KMS-11 (cell line): ENCODE measurements around the gene PPP2R5D.

Experiments used
- H2AFZ ChIP-seq: fragments of 200-600 bp; sonication (generic); 2 replicates; pipeline ENCODE4 v1.6.1; 2016; ENCODE audit warnings: antibody characterized with exemption, mixed run types, low read depth
- H3K27ac ChIP-seq: fragments of 200-600 bp; sonication (generic); 2 replicates; pipeline ENCODE4 v1.6.1; 2016; ENCODE audit warnings: mild to moderate bottlenecking, mixed run types
- H3K27me3 ChIP-seq: fragments of 200-600 bp; sonication (generic); 2 replicates; pipeline ENCODE4 v1.6.1; 2017; ENCODE audit warnings: mild to moderate bottlenecking, low read depth, mixed run types, moderate library complexity; ENCODE audit not compliant: insufficient read depth
- H3K36me3 ChIP-seq: fragments of 200-600 bp; sonication (generic); 2 replicates; pipeline ENCODE4 v1.6.1; 2017; ENCODE audit warnings: mild to moderate bottlenecking, mixed run types; ENCODE audit not compliant: insufficient read depth
- H3K4me1 ChIP-seq: fragments of 200-600 bp; sonication (generic); 2 replicates; pipeline ENCODE4 v1.6.1; 2016; ENCODE audit warnings: mild to moderate bottlenecking, low read depth, mixed run types; ENCODE audit not compliant: poor library complexity, severe bottlenecking
- H3K4me2 ChIP-seq: fragments of 200-600 bp; sonication (generic); 2 replicates; pipeline ENCODE4 v1.7.0; 2016; ENCODE audit warnings: mild to moderate bottlenecking, mixed run types
- H3K4me3 ChIP-seq: fragments of 200-600 bp; sonication (generic); IDR thresholded peaks from 2 replicates; pipeline ENCODE4 v1.6.1; 2017; ENCODE audit warnings: low read depth, low read length, mixed read lengths; ENCODE audit not compliant: insufficient read depth
- H3K79me2 ChIP-seq: fragments of 200-600 bp; sonication (generic); 2 replicates; pipeline ENCODE4 v1.6.1; 2016; ENCODE audit warnings: low read depth, mixed run types; ENCODE audit not compliant: insufficient read depth
- H3K9ac ChIP-seq: fragments of 200-600 bp; sonication (generic); 2 replicates; pipeline ENCODE4 v1.6.1; 2016; ENCODE audit warnings: mild to moderate bottlenecking, mixed run types
- H4K20me1 ChIP-seq: fragments of 200-600 bp; sonication (generic); 2 replicates; pipeline ENCODE4 v1.6.1; 2016; ENCODE audit warnings: mild to moderate bottlenecking, mixed run types; ENCODE audit not compliant: insufficient read depth
- TF ChIP-seq, protein P1 (sequence below): fragments of 200-600 bp; sonication (generic); conservative IDR thresholded peaks from 2 replicates; pipeline ENCODE4 v1.6.1; 2017; ENCODE audit warnings: low read depth, mild to moderate bottlenecking, antibody characterized with exemption, low read length, moderate library complexity, mixed read lengths

Gene PPP2R5D

DNA sequence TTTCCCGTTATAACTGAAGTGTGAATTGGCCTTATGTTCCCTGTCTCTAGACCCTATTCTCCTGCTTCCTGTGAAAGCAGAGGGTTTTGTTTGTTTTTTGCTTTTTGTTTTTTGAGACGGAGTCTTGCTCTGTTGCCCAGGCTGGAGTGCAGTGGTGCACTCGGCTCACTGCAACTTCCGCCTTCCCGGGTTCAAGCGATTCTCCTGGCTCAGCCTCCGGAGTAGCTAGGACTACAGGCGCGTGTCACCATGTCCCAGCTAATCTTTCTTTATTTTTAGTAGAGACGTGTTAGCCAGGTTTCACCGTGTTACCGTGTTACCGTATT lies 24.5 kb upstream of the PPP2R5D start:
- Histone ChIP-seq H3K4me2 (no peak overlapping the region), H3K79me2 (no peaks in the 10 kb centered on the region), H3K27ac (no peak overlapping the region), H3K9ac (no peak overlapping the region), H3K4me1 (no peaks in the 10 kb centered on the region), H3K27me3 (no peaks in the 10 kb centered on the region), H3K4me3 (no peak overlapping the region), H4K20me1 (no peaks in the 10 kb centered on the region), H2AFZ (no peak overlapping the region), H3K36me3 (no peaks in the 10 kb centered on the region)
- TF ChIP-seq, protein P1, sequence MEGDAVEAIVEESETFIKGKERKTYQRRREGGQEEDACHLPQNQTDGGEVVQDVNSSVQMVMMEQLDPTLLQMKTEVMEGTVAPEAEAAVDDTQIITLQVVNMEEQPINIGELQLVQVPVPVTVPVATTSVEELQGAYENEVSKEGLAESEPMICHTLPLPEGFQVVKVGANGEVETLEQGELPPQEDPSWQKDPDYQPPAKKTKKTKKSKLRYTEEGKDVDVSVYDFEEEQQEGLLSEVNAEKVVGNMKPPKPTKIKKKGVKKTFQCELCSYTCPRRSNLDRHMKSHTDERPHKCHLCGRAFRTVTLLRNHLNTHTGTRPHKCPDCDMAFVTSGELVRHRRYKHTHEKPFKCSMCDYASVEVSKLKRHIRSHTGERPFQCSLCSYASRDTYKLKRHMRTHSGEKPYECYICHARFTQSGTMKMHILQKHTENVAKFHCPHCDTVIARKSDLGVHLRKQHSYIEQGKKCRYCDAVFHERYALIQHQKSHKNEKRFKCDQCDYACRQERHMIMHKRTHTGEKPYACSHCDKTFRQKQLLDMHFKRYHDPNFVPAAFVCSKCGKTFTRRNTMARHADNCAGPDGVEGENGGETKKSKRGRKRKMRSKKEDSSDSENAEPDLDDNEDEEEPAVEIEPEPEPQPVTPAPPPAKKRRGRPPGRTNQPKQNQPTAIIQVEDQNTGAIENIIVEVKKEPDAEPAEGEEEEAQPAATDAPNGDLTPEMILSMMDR, result no peak

DNA sequence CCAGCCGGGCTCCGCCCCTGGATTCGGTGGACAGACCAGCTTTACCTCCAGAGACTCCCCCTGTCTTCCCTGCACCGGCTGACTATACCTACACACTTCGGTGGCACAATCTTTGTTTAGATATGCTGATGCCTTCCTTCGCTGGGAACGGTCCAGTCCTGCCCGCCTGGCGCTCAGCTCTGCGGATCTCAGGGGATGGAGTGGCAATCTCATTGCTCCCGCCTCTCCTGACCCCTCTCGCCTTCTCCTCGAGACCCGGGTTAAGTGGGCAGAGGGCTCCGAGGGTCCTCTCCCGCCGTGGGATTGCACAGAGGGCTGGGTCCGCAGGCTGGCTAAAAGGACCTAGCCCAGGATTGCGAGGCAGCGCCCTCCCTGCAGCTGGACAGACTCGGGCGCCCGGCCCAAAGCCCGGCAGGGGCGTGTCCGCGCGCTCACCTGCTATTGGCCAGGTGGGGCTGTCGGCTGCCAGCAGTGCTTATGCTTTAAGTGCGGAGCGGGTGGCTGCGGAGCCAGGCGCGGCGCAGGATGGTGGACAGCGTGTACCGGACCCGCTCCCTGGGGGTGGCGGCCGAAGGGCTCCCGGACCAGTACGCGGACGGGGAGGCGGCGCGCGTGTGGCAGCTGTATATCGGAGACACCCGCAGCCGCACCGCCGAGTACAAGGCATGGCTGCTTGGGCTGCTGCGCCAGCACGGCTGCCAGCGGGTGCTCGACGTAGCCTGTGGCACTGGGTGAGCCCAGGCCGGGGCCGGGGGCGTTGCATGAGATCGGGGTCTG lies 23.9 kb upstream of the PPP2R5D start, which contains the start of gene GNMT:
TSS of gene GNMT (plus strand) at position 512 of the 777 bp plus-strand sequence. CDS start at position 526, 14 bp downstream.
- TF ChIP-seq, protein P1, result no peak
- no peak within 1 kb of the TSS for H2AFZ ChIP-seq

DNA sequence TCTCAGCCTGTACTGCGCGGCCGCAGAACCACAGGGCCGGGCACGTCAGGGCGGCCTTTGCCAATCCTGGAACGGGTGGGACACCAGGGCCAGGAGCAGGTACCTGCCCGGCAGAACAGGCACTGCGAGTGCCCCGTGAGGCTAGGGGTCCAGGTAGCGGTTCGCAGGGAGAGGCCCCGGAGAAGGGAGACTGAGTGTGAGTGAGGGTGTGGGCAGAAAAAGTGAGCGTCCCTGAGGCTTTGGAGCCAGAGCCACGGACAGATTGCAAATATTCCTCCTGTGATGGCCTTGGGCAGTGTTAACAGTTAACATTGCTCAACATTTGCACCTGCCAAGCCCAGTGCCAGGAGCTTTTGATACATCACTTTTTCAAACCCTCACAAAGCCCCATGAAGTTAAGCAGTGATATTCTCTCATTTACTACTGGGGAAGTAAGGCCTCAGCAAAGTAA lies 23.3 kb upstream of the PPP2R5D start:
- H3K36me3 ChIP-seq, result no peaks in the 10 kb centered on the region
- TF ChIP-seq, protein P1, result no peak
- H3K79me2 ChIP-seq, result no peaks in the 10 kb centered on the region
- H2AFZ ChIP-seq, result no peak overlapping the region
- no peak overlapping the region for H3K9ac ChIP-seq
- no peaks in the 10 kb centered on the region for H4K20me1 ChIP-seq
- H3K4me2 ChIP-seq, result no peak overlapping the region
- no peak overlapping the region for H3K4me3 ChIP-seq
- H3K4me1 ChIP-seq, result no peaks in the 10 kb centered on the region
- H3K27me3 ChIP-seq, result no peaks in the 10 kb centered on the region
- H3K27ac ChIP-seq, result no peak overlapping the region

More for the DNA sequence above, 23.9 kb upstream of the PPP2R5D start, which contains the start of gene GNMT:
- H3K27ac ChIP-seq, result no peak within 1 kb of the TSS
- no peaks in the 10 kb centered on the region for H3K27me3 ChIP-seq
- H3K9ac ChIP-seq, result no peak within 1 kb of the TSS
- H3K79me2 ChIP-seq, result no peaks in the 10 kb centered on the region
- H3K36me3 ChIP-seq, result no peaks in the 10 kb centered on the region
- H3K4me2 ChIP-seq, result no peak within 1 kb of the TSS
- no peaks in the 10 kb centered on the region for H3K4me1 ChIP-seq
- no peaks in the 10 kb centered on the region for H4K20me1 ChIP-seq
- H3K4me3 ChIP-seq, result no peak within 1 kb of the TSS

DNA sequence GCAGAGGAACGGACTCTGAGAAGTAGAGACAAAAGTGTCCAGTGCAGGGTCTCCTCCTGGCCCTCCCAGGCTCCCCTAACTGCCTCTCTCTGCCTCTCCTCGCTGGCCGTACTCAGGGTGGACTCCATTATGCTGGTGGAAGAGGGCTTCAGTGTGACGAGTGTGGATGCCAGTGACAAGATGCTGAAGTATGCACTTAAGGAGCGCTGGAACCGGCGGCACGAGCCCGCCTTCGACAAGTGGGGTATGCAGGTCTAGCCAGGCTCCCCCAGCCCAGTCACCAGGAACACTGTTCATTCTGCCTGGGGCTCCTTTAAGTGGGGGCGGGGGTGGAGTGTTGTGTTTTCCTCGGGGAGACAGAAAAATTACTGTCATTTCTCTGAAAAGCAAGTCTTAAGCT lies 22.3 kb upstream of the PPP2R5D start:
- Histone ChIP-seq H3K27me3 (no peaks in the 10 kb centered on the region), H4K20me1 (no peaks in the 10 kb centered on the region), H3K79me2 (no peaks in the 10 kb centered on the region), H3K9ac (no peak overlapping the region), H3K27ac (no peak overlapping the region), H2AFZ (no peak overlapping the region), H3K4me1 (no peaks in the 10 kb centered on the region), H3K4me3 (no peak overlapping the region), H3K4me2 (no peak overlapping the region), H3K36me3 (no peaks in the 10 kb centered on the region)
- TF ChIP-seq, protein P1, result no peak
